GM21576 (cell line): Measurements from ENCODE around the gene ADCY3.
A peak's percentile ranks its signal among the peaks of the same experiment; 100 is the strongest.

Source experiments
- ATAC-seq: cut with Tn5 transposase; IDR thresholded peaks from one replicate; pipeline ENCODE4 v1.9.1; 2021; ENCODE audit warnings: mild to moderate bottlenecking, moderate library complexity; ENCODE audit not compliant: unreplicated experiment

The ADCY3 gene

GRCh38 chr2:24832931-24833701, 86.9 kb downstream of the ADCY3 start:
- no peak for ATAC-seq

- no peak for ATAC-seq
Measured at GRCh38 chr2:24832521-24832920, 87.5 kb downstream of the ADCY3 start.

GRCh38 chr2:24832073-24832461, 88.0 kb downstream of the ADCY3 start:
- no peak for ATAC-seq

GRCh38 chr2:24831221-24832072, 88.6 kb downstream of the ADCY3 start:
- no peak for ATAC-seq

- no peak for ATAC-seq
Measured at GRCh38 chr2:24830786-24831185, 89.3 kb downstream of the ADCY3 start.

- no peak for ATAC-seq
Measured at GRCh38 chr2:24830351-24830750, 89.7 kb downstream of the ADCY3 start.

GRCh38 chr2:24828238-24828996, 91.6 kb downstream of the ADCY3 start:
- no peak for ATAC-seq

GRCh38 chr2:24827321-24828237, 92.5 kb downstream of the ADCY3 start:
- peak; percentile 72 for ATAC-seq

- no peak for ATAC-seq
Measured at GRCh38 chr2:24826773-24827145, 93.3 kb downstream of the ADCY3 start.

- no peak for ATAC-seq
Measured at GRCh38 chr2:24825883-24826772, 93.9 kb downstream of the ADCY3 start.

- no peak for ATAC-seq
Measured at GRCh38 chr2:24824966-24825882, 94.8 kb downstream of the ADCY3 start.

- no peak for ATAC-seq
Measured at GRCh38 chr2:24824071-24824588, 95.9 kb downstream of the ADCY3 start.

GRCh38 chr2:24822049-24822706, 97.9 kb downstream of the ADCY3 start:
- ATAC-seq, result no peak

GRCh38 chr2:24821433-24821891, 98.6 kb downstream of the ADCY3 start:
- no peak for ATAC-seq

GRCh38 chr2:24820598-24821432, 99.2 kb downstream of the ADCY3 start:
- ATAC-seq, result no peak

- ATAC-seq, result no peak
Measured at GRCh38 chr2:24820175-24820513, 99.9 kb downstream of the ADCY3 start.
